Endodermal cell (in vitro differentiated cells): Measurements from ENCODE around the gene HDAC6. TPM values are rescaled to one million over a fixed set of nuclear protein-coding genes. Genes with fewer than 3 reads are reported as not detected.

ENCODE experiments used
- DNase-seq: peaks from one replicate; pipeline ENCODE4 v3.0.0-alpha.2; 2017
- H3K27ac ChIP-seq: 2 replicates; pipeline ENCODE4 v1.5.1; 2013; ENCODE audit warnings: mild to moderate bottlenecking, low read depth, low read length, moderate library complexity
- H3K27me3 ChIP-seq: 2 replicates; pipeline ENCODE4 v1.6.1; 2013; ENCODE audit warnings: mild to moderate bottlenecking, low read length, moderate library complexity; ENCODE audit not compliant: insufficient read depth, control insufficient read depth, poor library complexity, severe bottlenecking
- H3K36me3 ChIP-seq: 2 replicates; pipeline ENCODE4 v1.7.0; 2013; ENCODE audit warnings: mild to moderate bottlenecking, low read length, moderate library complexity; ENCODE audit not compliant: control insufficient read depth, insufficient read depth
- H3K4me1 ChIP-seq: one replicate; pipeline ENCODE4 v1.7.0; 2013; ENCODE audit warnings: low read length; ENCODE audit not compliant: control insufficient read depth, insufficient read depth
- H3K4me3 ChIP-seq: 2 replicates; pipeline ENCODE4 v1.5.1; 2013; ENCODE audit warnings: mild to moderate bottlenecking, low read length, moderate library complexity
- H3K9ac ChIP-seq: 2 replicates; pipeline ENCODE4 v1.6.1; 2013; ENCODE audit warnings: mild to moderate bottlenecking, low read length, moderate library complexity; ENCODE audit not compliant: poor library complexity, severe bottlenecking; ENCODE audit errors: extremely low read depth
- H3K9me3 ChIP-seq: 2 replicates; pipeline ENCODE4 v1.6.1; 2013; ENCODE audit warnings: mild to moderate bottlenecking, low read length, moderate library complexity; ENCODE audit not compliant: control insufficient read depth
- H3K27ac Mint-ChIP-seq: 2 replicates; pipeline ENCODE4 v1.8.0; 2020; ENCODE audit warnings: mixed read lengths
- H3K27me3 Mint-ChIP-seq: 2 replicates; pipeline ENCODE4 v1.8.0; 2021; ENCODE audit warnings: mild to moderate bottlenecking, mixed read lengths; ENCODE audit not compliant: insufficient read depth
- H3K36me3 Mint-ChIP-seq: 2 replicates; pipeline ENCODE4 v1.8.0; 2020; ENCODE audit warnings: low read depth, mixed read lengths
- H3K4me1 Mint-ChIP-seq: 2 replicates; pipeline ENCODE4 v1.8.0; 2020; ENCODE audit warnings: mixed read lengths
- H3K4me3 Mint-ChIP-seq: 2 replicates; pipeline ENCODE4 v1.8.0; 2020; ENCODE audit warnings: mild to moderate bottlenecking, moderate library complexity, mixed read lengths
- H3K9me3 Mint-ChIP-seq: 2 replicates; pipeline ENCODE4 v1.8.0; 2020; ENCODE audit warnings: mild to moderate bottlenecking, mixed read lengths
- CTCF ChIP-seq: fragments of 200-600 bp; sonication (generic); conservative IDR thresholded peaks from 2 replicates; pipeline ENCODE4 v1.5.0; 2021; ENCODE audit warnings: antibody characterized with exemption, mild to moderate bottlenecking
- WGBS, 2 experiments: methylation state at CpG; one replicate each; pipeline versions ENCODE4 v1.1.5 to v1.1.7; 2013; ENCODE audit warnings: missing lambda C conversion rate in 2 of 2, mixed read lengths in 1 of 2; ENCODE audit not compliant: insufficient coverage in 1 of 2, insufficient read length in 1 of 2; 5-methylcytosine and 5-hydroxymethylcytosine counted together
- total RNA-seq, 2 donors: library from RNA; stranded (reverse); fragmentation: NEBNext Ultra II Directional in 1 of 2; extraction: Animal tissue kit (Norgen Biotek cat#: 25700) in 1 of 2; gene quantifications; 2 replicates in 1 of 2; 3 replicates in 1 of 2; pipeline ENCODE4 v1.2.1, GENCODE V29; 2021

HDAC6 gene
- total RNA-seq, 2 donors from 2014 or later = 121 to 135 TPM

- no peaks in the 10 kb centered on the region for H3K36me3 Mint-ChIP-seq
- Histone ChIP-seq H3K4me1 (no peaks in the 10 kb centered on the region), H3K36me3 (no peaks in the 10 kb centered on the region), H3K27me3 (no peaks in the 10 kb centered on the region), H3K9me3 (no peaks in the 10 kb centered on the region), H3K9ac (no peak overlapping the region), H3K4me3 (no peak overlapping the region), H3K27ac (no peak overlapping the region)
- no peak for TF ChIP-seq CTCF
- no peak overlapping the region for H3K4me3 Mint-ChIP-seq
- no peak for DNase-seq
- H3K27ac Mint-ChIP-seq = no peak overlapping the region
- peaks cover 69% of the 10 kb centered on the region for H3K9me3 Mint-ChIP-seq
- WGBS, 2 experiments = 94% methylated on average over 9 of the region's 11 CpGs; no CpG with 5 or more reads in 1 of the 2 experiments
- H3K4me1 Mint-ChIP-seq = peaks cover 4% of the 10 kb centered on the region
- peaks cover 6% of the 10 kb centered on the region for H3K27me3 Mint-ChIP-seq
These were observed 10.6 kb upstream of the HDAC6 start for GRCh38 chrX:48791063-48791820.

DNA sequence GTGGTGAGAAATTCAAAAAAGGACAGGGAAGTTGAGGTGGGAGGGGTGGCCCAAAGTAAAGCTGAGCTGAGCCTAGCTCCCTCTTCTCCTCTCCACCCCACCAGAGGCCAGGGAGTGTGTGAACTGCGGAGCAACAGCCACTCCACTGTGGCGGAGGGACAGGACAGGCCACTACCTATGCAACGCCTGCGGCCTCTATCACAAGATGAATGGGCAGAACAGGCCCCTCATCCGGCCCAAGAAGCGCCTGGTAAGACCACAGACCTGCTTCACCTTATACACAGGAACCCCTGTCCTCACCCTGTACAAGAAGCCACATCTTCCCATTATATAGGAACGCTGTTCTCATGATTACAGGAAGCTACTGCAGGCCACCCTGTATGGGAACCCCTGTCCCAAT lies 9.6 kb upstream of the HDAC6 start:
- no peak overlapping the region for H3K9ac ChIP-seq
- DNase-seq = no peak
- no peak for TF ChIP-seq CTCF
- H3K4me3 ChIP-seq = no peak overlapping the region
- Mint-ChIP-seq H3K4me3 (no peak overlapping the region), H3K36me3 (no peaks in the 10 kb centered on the region), H3K9me3 (peaks cover 70% of the 10 kb centered on the region), H3K4me1 (peaks cover 4% of the 10 kb centered on the region), H3K27me3 (peaks cover 1% of the 10 kb centered on the region), H3K27ac (no peak overlapping the region)
- no peaks in the 10 kb centered on the region for H3K36me3 ChIP-seq
- no peak overlapping the region for H3K27ac ChIP-seq
- H3K9me3 ChIP-seq = no peaks in the 10 kb centered on the region
- no peaks in the 10 kb centered on the region for H3K27me3 ChIP-seq
- H3K4me1 ChIP-seq = no peaks in the 10 kb centered on the region
- WGBS, 2 experiments = 72 to 93% methylated on average over 2 to 7 of the region's 7 CpGs

DNA sequence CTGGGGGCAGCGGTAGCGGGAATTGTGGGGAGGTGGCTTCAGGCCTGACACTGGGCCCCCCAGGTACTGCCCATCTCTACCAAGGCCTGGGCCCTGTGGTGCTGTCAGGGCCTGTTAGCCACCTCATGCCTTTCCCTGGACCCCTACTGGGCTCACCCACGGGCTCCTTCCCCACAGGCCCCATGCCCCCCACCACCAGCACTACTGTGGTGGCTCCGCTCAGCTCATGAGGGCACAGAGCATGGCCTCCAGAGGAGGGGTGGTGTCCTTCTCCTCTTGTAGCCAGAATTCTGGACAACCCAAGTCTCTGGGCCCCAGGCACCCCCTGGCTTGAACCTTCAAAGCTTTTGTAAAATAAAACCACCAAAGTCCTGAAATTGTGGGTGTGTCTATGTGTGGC lies 7.9 kb upstream of the HDAC6 start:
- Histone ChIP-seq H3K36me3 (no peaks in the 10 kb centered on the region), H3K4me3 (no peak overlapping the region), H3K27me3 (no peaks in the 10 kb centered on the region), H3K27ac (no peak overlapping the region), H3K9ac (no peak overlapping the region), H3K9me3 (no peaks in the 10 kb centered on the region), H3K4me1 (no peaks in the 10 kb centered on the region)
- DNase-seq = no peak
- H3K36me3 Mint-ChIP-seq = no peaks in the 10 kb centered on the region
- H3K27me3 Mint-ChIP-seq = peaks cover 1% of the 10 kb centered on the region
- no peak overlapping the region for H3K4me3 Mint-ChIP-seq
- no peaks in the 10 kb centered on the region for H3K4me1 Mint-ChIP-seq
- peaks cover 67% of the 10 kb centered on the region for H3K9me3 Mint-ChIP-seq
- 84% methylated on average over 4 of the region's 4 CpGs; no CpG with 5 or more reads in 1 of the 2 experiments for WGBS, 2 experiments
- no peak for TF ChIP-seq CTCF
- H3K27ac Mint-ChIP-seq = no peak overlapping the region
